ENCODE results near the gene LTO1.

The LTO1 gene

DNA sequence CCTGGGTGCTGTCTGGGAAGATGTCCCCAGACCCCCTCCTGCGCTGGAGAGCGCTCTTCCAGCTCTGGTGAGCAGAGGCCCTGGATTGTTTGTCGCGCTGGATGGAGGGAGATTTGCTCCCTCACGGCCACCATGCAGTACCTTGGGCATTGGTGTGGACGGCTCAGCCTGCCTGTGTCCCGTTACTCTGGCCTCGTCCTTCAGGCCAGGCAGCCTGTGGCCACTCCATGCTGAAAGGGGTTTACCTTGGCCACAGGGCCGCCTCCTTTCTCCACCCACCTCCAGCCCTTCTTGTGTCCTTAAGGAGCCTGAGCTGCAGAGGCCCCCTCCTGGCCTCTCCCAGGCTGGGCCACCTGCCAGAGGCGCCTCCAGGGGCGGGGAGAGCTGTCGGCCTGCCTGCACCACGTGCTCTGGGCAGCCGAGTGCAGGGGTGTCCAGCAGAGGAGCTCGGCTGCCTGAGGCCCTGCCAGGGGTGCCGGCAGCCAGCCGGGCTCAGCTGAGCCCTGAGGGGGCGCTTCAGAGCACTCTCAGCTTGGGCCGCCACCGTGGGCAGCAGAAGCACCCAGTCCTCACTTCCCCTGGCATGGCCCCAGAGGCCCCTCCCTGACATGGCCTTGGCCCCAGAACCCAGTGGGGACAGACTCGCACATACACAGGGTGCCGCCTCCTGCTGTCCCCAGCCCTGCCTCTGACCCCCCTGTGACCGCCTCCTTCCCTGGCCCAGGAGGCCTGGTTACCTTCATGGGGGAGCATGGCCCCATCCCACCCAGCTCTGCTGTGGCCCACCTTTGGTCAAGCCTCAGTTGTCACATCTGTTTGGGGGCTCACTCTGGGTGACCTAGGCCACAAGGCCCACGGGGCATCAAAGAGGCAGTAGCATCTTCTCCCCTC lies 30.8 kb downstream of the LTO1 start:
- no peak for DNase-seq

DNA sequence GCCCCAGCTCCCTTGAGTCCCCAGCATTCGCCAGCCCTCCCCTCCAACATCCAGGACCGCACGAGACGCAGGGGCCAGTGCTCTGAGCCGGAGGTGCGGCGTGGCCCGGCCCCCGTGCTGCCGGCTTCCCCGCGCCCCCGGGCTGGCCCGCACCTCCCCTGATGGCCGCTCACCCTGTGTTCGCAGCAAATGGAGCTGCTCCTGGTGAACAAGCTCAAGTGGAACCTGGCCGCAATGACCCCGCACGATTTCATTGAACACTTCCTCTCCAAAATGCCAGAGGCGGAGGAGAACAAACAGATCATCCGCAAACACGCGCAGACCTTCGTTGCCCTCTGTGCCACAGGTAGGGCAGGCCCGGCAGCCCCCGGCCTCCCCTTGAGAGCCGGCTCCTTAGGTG lies 31.5 kb downstream of the LTO1 start:
- no peak for DNase-seq

DNA sequence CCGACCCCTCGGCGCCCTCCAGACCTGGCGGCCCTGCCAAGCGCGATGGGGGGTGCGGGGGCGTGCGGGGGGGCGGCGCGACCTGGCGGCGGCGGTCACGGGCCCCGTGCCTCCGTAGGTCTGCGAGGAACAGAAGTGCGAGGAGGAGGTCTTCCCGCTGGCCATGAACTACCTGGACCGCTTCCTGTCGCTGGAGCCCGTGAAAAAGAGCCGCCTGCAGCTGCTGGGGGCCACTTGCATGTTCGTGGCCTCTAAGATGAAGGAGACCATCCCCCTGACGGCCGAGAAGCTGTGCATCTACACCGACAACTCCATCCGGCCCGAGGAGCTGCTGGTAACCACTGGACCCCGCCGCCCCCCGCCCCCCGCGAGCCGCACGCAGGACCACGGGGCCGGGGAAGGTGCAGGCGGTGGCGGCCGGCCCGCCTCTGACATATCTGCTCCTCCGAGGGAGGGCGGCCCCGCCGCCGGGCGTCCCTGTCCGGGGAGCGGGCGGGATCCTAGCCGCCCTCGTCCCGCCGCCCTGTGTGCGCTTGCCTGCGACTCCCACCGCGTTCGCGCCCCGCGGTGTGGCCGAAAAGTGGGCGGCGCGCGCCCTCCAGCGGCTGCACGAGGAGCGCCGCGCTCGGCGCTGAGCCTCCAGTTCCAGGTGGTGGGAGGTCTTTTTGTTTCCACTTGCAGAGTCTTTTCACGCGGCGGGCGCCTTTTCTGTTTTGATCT lies 32.1 kb downstream of the LTO1 start:
- DNase-seq: peak; percentile 21

DNA sequence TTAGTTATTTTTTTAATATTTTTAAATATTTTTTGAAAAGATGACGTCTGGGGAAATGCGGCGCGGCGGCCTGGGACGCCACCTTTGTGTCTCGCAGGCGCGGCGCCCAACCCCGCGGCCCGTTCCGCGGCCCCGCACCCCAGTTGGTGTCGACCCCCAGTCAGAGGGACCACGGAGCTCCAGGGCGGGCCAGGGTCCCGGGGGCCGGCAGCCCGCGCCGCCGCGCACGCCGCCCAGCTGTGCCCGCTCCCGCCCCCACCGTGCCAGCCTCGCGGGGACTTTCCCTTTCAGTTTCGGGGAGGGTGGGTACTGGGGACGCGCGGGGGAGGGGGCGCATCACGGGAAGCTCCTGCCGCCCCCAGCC lies 32.6 kb downstream of the LTO1 start:
- no peak for DNase-seq

DNA sequence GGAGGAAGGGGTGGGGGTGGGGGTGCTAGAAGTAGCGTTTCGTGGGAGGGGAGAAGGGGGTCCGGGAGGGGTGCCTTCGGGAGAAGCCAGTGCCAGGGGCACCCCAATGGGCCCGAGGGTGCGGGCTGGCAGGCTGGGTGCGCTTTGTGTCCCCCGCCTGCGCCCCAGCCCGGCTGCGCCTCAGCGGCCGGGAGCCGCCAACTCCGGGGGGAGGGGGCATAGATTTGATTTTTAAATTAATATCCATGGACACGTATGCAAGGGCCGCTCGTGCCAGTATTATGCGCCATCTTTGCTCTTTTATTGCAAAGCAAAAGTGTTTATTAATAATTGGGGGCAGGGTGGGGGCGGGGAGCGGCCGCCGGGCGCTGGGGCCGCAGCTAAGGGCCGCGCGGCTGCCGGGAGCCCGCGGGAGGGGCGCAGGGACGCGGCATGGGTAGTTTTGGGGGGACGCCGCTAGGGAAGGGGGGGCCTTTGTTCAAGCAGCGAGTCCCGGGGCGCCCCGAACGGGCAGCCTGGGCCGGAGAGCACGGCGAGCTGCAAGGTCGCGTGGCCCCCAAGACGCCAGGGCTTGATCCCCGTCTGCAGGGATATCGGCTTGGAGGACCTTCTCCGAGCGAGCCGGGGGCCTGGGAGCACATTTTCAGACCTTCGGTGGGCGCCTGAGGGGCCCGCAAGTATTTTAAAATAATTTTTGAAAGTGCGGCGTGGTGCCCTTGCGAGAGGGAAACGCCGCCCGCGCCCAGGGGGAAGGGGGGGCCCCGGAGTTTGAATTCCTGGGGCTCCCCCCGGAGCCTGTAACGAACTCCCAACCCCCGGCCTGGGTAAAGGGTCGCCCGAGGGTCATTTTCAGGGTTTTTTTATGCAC lies 33.2 kb downstream of the LTO1 start:
- DNase-seq: no peak

DNA sequence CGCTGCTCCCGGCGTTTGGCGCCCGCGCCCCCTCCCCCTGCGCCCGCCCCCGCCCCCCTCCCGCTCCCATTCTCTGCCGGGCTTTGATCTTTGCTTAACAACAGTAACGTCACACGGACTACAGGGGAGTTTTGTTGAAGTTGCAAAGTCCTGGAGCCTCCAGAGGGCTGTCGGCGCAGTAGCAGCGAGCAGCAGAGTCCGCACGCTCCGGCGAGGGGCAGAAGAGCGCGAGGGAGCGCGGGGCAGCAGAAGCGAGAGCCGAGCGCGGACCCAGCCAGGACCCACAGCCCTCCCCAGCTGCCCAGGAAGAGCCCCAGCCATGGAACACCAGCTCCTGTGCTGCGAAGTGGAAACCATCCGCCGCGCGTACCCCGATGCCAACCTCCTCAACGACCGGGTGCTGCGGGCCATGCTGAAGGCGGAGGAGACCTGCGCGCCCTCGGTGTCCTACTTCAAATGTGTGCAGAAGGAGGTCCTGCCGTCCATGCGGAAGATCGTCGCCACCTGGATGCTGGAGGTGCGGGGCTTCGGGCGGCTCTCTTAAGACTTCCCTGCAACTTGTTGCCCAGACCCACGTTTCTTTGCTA lies 34.1 kb downstream of the LTO1 start, which contains the start of gene CCND1:
Gene CCND1 (plus strand): TSS at position 162 of the 587 bp plus-strand sequence. CDS start 158 bp downstream, at position 320.
- DNase-seq: peak; percentile 57

DNA sequence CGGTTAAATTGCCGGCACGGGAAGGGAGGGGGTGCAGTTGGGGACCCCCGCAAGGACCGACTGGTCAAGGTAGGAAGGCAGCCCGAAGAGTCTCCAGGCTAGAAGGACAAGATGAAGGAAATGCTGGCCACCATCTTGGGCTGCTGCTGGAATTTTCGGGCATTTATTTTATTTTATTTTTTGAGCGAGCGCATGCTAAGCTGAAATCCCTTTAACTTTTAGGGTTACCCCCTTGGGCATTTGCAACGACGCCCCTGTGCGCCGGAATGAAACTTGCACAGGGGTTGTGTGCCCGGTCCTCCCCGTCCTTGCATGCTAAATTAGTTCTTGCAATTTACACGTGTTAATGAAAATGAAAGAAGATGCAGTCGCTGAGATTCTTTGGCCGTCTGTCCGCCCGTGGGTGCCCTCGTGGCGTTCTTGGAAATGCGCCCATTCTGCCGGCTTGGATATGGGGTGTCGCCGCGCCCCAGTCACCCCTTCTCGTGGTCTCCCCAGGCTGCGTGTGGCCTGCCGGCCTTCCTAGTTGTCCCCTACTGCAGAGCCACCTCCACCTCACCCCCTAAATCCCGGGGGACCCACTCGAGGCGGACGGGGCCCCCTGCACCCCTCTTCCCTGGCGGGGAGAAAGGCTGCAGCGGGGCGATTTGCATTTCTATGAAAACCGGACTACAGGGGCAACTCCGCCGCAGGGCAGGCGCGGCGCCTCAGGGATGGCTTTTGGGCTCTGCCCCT lies 34.7 kb downstream of the LTO1 start:
- DNase-seq: no peak

DNA sequence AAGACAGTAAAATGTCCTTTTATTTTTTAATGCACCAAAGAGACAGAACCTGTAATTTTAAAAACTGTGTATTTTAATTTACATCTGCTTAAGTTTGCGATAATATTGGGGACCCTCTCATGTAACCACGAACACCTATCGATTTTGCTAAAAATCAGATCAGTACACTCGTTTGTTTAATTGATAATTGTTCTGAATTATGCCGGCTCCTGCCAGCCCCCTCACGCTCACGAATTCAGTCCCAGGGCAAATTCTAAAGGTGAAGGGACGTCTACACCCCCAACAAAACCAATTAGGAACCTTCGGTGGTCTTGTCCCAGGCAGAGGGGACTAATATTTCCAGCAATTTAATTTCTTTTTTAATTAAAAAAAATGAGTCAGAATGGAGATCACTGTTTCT lies 35.3 kb downstream of the LTO1 start:
- DNase-seq: no peak

DNA sequence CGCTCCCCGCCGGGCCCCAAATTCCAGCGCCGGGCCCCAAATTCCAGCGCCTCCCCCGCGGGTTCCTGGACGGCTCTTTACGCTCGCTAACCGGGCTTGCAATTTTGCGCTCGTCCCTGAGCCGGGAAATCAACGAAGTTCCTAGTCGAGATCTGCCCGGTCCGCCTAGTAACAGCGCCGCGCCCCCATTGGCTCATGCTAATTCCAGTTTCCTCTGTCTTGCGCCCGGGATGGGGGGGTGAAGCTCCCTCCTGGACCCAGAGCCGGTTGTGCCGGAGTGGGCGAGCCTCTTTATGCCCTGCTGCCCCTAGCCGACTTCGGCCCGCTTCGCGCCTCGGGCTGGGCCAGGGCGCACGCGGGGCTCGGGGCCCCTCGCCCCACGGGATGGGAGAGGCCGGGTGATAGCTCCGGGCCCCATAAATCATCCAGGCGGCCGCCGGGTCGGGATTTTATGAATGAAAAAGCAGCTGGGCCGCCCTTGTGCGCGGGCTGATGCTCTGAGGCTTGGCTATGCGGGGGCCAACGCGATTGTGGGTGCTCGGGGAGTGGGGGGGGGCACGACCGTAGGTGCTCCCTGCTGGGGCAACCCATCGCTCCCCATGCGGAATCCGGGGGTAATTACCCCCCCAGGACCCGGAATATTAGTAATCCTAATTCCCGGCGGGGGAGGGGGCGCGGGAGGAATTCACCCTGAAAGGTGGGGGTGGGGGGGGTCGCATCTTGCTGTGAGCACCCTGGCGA lies 36.0 kb downstream of the LTO1 start:
- no peak for DNase-seq

DNA sequence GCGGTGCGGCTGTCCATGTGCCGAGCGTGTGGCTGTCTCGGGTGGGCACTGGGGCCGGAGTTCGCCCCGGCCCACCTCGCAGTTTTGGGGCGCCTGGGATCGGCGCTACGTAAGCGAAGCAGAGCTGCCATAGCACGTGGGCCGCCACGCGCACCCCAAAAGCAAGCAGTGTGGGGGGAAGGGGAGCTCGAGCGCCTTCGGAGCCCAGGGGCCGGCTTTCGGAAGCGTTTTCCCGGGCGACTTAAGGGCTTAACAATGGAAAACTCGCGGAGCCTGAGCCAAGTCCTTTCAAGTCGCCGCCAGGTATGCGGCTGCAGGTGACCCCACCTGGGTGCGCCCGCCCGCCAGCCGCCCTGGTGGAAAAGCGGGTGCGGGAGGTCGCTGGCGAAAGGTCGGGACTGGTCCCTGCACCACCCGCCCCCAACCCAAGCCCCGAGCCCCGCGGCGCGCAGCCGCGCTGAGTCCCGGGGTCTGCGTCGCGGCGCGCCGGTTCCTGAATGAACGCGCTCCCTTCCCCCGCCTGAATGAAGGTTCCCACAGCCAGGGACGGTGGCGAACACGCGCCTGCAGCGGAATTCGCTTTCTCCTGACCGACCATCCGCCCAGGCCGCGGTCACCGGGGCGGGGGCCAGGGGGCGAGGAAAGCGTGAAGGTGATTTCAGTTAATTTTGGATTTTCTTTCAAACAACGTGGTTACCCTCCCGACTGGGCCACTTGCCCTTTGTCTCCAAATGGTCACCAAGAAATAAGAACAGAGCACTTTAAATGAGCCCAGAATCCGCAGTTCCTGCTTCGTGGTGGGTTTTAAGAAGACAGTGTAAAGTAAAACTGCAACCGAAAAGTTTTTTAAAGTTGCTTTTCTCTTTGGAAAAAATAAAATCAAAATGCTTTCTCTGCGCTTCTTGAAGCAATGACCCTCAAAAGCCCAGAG lies 36.9 kb downstream of the LTO1 start:
- no peak for DNase-seq

DNA sequence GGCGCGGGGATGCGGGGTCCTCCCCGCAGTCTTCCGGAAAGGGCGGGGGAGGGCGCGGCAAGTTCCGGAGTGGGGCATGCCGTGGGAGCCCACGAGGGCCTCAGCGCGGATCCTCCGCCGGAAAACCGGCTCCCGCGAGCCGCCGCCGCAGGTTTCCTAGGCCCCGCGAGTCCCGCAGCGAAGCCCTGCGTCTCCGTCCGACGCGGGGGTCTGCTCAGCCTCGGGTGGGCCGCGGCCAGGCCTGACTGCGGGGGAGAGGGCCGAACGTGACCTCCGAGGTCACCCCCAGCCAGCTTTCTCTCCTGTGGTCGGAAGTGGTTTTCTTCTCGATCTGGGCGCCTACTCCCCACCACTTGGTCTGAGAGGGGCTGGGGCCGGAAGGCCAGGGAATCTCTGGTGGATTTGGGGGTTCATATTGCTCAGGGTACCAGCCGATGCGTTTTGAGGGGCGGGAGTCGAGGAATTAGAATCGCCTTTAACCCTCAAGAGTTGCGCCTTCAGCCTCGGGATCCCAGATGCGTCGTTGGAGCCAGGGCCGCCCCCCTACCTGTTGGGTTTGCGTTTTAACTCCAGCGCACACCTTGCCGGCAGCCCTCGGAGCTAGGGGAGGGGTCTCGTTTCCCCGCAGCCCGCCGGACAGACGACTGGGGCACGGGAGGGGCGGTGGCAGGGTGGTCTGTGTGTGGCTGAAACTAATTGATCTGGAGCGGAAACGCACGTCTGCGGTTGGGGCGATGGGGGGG lies 37.8 kb downstream of the LTO1 start:
- DNase-seq: no peak

DNA sequence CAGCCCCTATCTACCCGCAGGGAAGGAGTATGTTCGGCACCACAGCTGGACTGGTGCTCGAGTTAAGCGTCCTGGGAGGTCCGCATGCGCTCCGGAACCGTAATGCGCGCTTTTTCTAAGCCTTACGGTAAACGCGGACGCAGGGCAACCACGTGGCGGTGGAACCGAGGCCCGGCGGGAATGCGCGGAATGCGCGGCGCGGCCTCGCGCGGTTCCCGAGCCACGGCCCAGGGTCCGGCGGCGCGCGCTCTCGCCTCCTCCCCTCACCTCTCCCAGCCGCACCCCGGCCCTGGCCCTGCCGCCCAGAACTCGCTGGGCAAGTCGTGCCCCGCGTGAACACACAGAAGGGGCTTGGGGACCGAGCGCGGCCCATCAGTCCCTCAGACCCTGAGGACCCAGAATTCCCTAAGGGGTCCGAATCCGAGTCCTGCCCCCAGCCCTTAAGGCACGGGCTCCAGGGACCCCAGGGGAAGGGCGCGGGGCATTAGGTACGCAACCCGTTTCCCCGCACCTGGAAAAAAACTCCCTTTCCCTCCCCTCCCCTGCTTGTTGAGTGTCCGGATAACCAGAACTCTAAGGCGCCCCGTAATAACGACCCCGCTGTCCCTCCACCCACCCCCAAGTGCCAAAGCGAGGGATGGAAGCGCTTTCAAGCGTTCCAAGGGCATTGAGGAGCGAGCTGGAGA lies 38.5 kb downstream of the LTO1 start:
- DNase-seq: no peak

DNA sequence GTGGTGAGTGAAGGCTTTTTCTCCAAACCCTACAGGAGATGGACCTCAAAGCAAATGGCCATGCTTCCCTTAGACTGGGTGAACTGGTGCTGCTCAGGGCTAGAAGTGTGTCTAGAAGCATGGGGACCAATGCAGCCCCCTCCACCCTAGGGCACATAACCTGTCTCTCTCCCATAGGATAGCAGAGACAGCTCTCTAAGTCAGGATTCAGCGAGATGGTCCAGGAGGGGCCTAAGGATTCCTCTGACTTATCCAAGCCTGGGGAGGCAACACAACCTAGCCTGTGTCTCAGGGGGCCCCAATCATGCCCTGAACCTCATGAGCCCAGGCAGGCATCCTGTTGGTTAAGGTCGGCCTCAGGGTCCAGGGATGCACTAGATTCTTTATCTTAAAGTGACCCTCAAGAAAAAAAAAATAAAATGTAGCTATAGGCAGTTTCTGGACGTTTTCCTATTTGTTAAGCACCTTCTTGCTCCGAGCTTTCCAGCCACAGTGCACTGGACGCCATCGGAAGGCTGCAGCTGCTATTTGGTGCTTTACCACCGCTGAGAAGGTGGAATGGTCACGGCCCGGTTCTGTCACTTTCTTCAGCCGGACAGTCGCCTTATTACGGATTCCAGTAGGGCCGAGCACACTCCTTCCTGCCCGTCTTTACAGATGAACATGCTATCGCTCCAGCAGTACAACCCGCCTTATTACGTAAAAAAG lies 39.2 kb downstream of the LTO1 start:
- no peak for DNase-seq

DNA sequence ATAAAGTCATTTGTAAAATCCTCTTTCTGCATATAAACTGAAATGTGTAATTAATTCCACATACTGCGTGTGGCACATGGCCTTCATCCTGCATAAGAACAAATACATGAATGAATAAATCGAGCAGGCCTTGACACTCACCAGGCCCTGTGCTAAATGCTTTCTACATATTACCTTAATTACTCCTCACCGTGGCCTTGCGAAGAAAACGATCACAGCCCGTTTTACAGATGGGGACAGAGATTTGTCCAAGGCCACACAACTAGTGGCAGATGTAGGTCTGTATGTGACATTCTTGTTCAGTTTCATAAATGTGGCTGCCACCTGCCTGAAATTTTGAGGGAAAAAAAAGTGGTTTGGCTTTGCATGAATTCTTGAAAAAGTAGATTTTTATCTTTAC lies 40.0 kb downstream of the LTO1 start:
- DNase-seq: no peak

DNA sequence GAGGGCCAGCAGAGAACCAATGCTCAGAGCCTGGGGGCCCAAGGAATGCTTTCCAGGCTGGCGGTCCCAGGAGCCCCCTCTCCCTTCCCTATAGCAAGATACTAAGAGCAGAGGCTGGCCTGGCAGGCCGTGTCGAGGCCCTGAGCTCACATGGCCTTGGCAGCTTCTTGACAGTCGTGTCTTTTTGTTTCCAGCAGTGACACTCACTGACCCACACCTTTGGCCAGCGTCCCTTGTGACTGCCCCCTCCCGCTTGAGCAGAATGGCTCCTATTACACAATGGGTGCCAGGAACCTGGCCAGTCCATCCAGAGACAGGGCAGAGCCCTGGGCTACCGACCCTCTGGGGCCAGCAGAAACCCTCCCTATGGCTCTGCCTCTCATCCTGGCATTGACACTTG lies 40.6 kb downstream of the LTO1 start:
- DNase-seq: no peak

DNA sequence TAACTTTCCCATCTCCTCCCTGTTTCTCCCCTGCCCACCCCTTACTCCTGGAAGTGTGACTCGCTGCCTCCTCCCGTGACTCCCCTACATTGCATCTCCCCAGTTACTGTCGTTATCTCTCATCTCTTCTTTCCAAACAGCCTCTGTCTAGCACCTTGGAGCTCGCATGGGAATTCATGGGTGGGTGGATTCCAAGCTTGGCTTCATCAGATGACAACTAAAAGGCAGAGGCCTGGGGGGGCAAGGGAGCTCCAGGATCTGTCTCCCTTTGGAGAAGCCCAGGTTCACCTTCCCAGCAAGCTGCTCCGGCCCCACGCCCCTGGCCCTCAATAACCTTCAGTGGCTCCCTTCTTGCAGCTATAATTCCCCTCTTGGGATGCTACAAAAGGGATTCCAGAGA lies 41.1 kb downstream of the LTO1 start:
- no peak for DNase-seq

DNA sequence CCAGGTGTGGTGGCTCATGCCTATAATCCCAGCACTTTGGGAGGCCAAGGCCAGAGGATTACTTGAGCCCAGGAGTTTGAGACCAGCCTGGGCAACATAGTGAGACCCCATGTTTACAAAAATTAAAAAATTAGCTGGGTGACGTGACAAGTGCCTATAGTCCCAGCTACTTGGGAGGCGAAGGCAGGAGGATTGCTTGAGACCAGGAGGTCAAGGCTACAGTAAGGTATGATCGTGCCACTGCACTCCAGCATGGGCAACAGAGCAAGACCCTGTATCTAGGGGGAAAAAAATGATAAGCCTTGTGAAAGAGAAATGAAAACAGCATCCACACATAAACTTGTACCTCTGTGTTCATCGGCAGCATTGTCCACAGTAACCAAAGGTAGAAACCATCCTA lies 42.3 kb downstream of the LTO1 start:
- no peak for DNase-seq

DNA sequence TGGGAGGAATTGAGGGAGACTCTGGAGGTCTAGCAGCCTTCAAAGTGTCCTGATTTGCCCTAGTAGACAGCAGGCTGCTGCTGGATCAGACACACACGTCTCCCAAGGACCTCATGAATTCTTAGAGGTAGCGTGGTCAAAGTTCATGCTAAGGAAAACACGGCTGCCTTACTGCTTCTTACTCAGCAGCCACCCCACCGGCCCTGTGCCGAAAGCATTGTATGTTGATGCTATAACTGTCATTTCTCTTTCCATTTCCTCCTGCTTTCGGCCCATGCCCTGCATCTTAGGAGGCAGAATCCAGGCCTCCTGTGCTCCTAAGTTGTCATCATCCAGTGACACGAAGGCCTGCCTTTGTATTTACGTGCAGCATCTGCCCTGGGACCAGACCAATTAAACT lies 44.7 kb downstream of the LTO1 start:
- DNase-seq: no peak
